GM12875 (cell line): Measurements from ENCODE around the gene PDE6D.

ENCODE experiments used
- H3K4me3 ChIP-seq: one replicate; pipeline ENCODE4 v1.5.1; 2011; ENCODE audit warnings: low read depth, low read length, control low read depth
- TF ChIP-seq, protein P1 (sequence below): IDR thresholded peaks from 2 replicates; pipeline ENCODE4 v1.5.1; 2011; ENCODE audit warnings: low read depth, mild to moderate bottlenecking, control low read depth, inconsistent platforms, low read length, moderate library complexity, borderline replicate concordance; ENCODE audit not compliant: insufficient read depth

The PDE6D gene

GRCh38 chr2:231696004-231696367 is 85.1 kb downstream of the PDE6D start:
- no peak overlapping the region for H3K4me3 ChIP-seq
- TF ChIP-seq, protein P1, sequence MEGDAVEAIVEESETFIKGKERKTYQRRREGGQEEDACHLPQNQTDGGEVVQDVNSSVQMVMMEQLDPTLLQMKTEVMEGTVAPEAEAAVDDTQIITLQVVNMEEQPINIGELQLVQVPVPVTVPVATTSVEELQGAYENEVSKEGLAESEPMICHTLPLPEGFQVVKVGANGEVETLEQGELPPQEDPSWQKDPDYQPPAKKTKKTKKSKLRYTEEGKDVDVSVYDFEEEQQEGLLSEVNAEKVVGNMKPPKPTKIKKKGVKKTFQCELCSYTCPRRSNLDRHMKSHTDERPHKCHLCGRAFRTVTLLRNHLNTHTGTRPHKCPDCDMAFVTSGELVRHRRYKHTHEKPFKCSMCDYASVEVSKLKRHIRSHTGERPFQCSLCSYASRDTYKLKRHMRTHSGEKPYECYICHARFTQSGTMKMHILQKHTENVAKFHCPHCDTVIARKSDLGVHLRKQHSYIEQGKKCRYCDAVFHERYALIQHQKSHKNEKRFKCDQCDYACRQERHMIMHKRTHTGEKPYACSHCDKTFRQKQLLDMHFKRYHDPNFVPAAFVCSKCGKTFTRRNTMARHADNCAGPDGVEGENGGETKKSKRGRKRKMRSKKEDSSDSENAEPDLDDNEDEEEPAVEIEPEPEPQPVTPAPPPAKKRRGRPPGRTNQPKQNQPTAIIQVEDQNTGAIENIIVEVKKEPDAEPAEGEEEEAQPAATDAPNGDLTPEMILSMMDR = no peak

DNA sequence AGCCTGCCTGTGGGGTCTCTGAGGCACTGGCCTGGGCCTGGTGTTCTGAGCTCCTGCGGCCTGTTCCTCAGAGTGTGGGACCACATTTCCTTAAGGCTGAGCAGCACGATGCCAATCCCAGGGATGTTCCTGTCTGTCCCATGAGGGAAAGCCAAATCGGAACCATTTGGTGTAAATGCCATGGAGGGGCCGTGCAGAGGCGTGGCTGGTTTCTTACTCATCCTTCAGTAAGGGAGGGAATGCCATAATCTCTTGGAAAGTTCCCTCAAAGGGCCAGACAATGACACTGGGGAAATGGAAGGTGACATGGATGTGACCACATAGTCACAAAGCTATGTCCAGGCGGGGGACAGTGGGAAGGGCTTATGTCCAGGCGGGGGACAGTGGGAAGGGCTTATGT is 87.1 kb downstream of the PDE6D start:
- no peak overlapping the region for H3K4me3 ChIP-seq
- TF ChIP-seq, protein P1 = no peak

DNA sequence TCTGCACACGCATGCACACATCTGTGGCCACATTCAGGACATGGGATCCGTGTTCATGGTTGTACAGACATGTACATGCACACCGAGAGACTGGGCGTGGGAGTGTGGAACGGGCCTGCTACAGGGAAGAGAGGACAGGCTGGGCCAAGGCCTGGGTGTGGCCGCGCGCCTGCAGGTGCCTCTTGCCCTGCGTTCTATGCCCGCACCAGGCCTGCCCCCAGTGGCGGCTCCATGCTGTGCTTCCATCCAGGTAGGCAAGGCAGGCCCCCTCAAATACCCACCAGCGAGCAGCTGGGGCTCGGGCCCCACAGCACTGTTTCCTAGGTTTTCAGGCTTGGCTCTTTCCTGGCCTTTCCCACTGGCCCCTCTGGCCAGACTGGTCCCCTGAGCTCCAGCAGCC is 88.2 kb downstream of the PDE6D start:
- no peak overlapping the region for H3K4me3 ChIP-seq
- TF ChIP-seq, protein P1 = no peak

DNA sequence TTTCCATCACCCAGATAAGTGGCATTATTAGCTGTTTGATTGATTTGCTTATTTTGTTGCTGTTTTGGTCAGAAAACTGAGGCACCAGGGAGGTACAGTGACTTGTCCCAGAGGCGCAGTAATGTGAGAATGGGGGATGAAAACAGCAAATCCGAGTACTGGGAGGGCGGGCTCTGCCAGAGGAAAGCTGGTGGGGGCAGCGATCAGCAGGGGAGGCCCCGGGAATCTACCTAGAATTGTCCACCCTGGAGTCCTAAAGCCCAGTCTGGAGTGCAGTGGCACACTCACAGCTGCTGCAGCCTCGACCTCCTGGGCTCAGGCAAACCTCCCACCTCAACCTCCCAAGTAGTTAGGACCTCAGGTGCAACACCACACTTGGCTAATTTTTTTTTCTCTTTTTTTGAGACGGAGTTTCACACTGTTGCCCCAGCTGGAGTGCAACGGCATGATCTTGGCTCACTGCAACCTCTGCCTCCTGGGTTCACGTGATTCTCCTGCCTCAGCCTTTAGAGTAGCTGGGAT is 89.8 kb downstream of the PDE6D start:
- TF ChIP-seq, protein P1 = no peak
- H3K4me3 ChIP-seq = no peak overlapping the region

- no peak overlapping the region for H3K4me3 ChIP-seq
Observed at GRCh38 chr2:231689124-231689893, 91.8 kb downstream of the PDE6D start.

DNA sequence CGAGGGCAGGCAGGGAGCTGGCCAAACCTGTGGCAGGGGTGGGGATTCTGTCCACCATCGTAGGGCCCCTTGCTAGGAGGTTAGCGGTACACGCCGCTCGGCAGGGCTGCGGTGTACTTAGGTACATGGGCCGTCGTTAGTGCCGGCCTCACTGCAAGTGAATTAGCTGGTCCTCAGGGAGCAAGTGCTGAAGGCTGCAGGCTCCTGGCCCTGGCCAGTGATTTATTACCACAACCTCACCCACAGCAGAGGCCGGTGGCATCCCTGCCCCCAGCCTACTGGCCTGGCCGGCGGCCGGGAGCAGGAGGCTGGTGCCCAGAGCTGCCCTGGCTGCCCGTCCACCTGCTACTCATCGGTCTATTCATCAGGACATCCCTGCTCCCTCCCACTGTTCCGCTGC is 92.4 kb downstream of the PDE6D start:
- TF ChIP-seq, protein P1 = no peak
- no peak overlapping the region for H3K4me3 ChIP-seq

More at GRCh38 chr2:231689124-231689893, 91.8 kb downstream of the PDE6D start:
- TF ChIP-seq, protein P1 = no peak

GRCh38 chr2:231687961-231688360 is 93.1 kb downstream of the PDE6D start:
- TF ChIP-seq, protein P1 = no peak
- no peak overlapping the region for H3K4me3 ChIP-seq
